Large intestine (tissue), 3 donors: ENCODE data around the gene RET. TPM values are rescaled to one million over a fixed set of nuclear protein-coding genes. Genes with fewer than 3 reads are reported as not detected.
A peak's percentile ranks its signal among the peaks of the same experiment; 100 is the strongest.

Experiments
- DNase-seq, 2 donors: peaks; one replicate each; pipeline versions ENCODE4 v3.0.0 to v3.0.0-alpha.2; 2013
- H3K27ac ChIP-seq: one replicate; pipeline ENCODE4 v1.5.1; 2013; ENCODE audit warnings: low read length
- H3K27me3 ChIP-seq: 2 replicates; pipeline ENCODE4 v1.6.1; 2013; ENCODE audit warnings: low read length; ENCODE audit not compliant: control insufficient read depth, insufficient read depth
- H3K36me3 ChIP-seq: 2 replicates; pipeline ENCODE4 v1.6.1; 2013; ENCODE audit warnings: low read length; ENCODE audit not compliant: control insufficient read depth, insufficient read depth
- H3K4me1 ChIP-seq: one replicate; pipeline ENCODE4 v1.6.1; 2013; ENCODE audit warnings: low read length; ENCODE audit not compliant: control insufficient read depth, insufficient read depth
- H3K4me3 ChIP-seq: one replicate; pipeline ENCODE4 v1.5.1; 2013; ENCODE audit warnings: low read length
- H3K9me3 ChIP-seq: one replicate; pipeline ENCODE4 v1.6.1; 2013; ENCODE audit warnings: mild to moderate bottlenecking, low read depth, low read length, moderate library complexity; ENCODE audit not compliant: control insufficient read depth
- WGBS: methylation state at CpG from one replicate; pipeline ENCODE4 v1.1.5; 2013; ENCODE audit warnings: low lambda C conversion rate; ENCODE audit not compliant: insufficient coverage; 5-methylcytosine and 5-hydroxymethylcytosine counted together
- polyA plus RNA-seq: library from polyadenylated mRNA; unstranded; fragments of 120-200 nt; gene quantifications from one replicate; pipeline ENCODE4 v1.2.1, GENCODE V29; 2013

RET gene
- polyA plus RNA-seq, 1 donor = 20.1 TPM

- WGBS = no CpG with 5 or more reads among the region's 6 CpGs
- peaks cover 2% of the 10 kb centered on the region for H3K27me3 ChIP-seq
- H3K9me3 ChIP-seq = no peaks in the 10 kb centered on the region
- no peak for DNase-seq
- no peaks in the 10 kb centered on the region for H3K36me3 ChIP-seq
- no peak overlapping the region for H3K27ac ChIP-seq
- no peak overlapping the region for H3K4me3 ChIP-seq
- H3K4me1 ChIP-seq = peaks cover 7% of the 10 kb centered on the region
These were observed 52.3 kb downstream of the RET start for GRCh38 chr10:43128958-43129706.

GRCh38 chr10:43130770-43131171 lies 53.9 kb downstream of the RET start:
- Histone ChIP-seq H3K27me3 (peaks cover 2% of the 10 kb centered on the region), H3K36me3 (no peaks in the 10 kb centered on the region), H3K4me1 (peaks cover 7% of the 10 kb centered on the region), H3K9me3 (no peaks in the 10 kb centered on the region), H3K27ac (no peak overlapping the region), H3K4me3 (no peak overlapping the region)
- WGBS = no CpG with 5 or more reads among the region's 18 CpGs
- DNase-seq = no peak

- peaks cover 2% of the 10 kb centered on the region for H3K27me3 ChIP-seq
- no peak overlapping the region for H3K4me3 ChIP-seq
- 35% methylated on average over 7 of the region's 11 CpGs for WGBS
- H3K27ac ChIP-seq = no peak overlapping the region
- peak in 1 of 2 donors; percentile 39 for DNase-seq
- H3K4me1 ChIP-seq = peaks cover 7% of the 10 kb centered on the region
- no peaks in the 10 kb centered on the region for H3K9me3 ChIP-seq
- H3K36me3 ChIP-seq = no peaks in the 10 kb centered on the region
These were observed 54.4 kb downstream of the RET start for GRCh38 chr10:43131256-43131655.

- H3K36me3 ChIP-seq = no peaks in the 10 kb centered on the region
- WGBS = no CpG with 5 or more reads among the region's 6 CpGs
These were observed 55.0 kb downstream of the RET start for GRCh38 chr10:43131906-43132305.

GRCh38 chr10:43132867-43133787 lies 56.3 kb downstream of the RET start:
- WGBS = 100% methylated on average over 1 of the region's 3 CpGs
- Histone ChIP-seq H3K27ac (no peak overlapping the region), H3K27me3 (peaks cover 2% of the 10 kb centered on the region), H3K36me3 (no peaks in the 10 kb centered on the region), H3K4me1 (peaks cover 7% of the 10 kb centered on the region), H3K4me3 (no peak overlapping the region), H3K9me3 (no peaks in the 10 kb centered on the region)
- no peak for DNase-seq

More at GRCh38 chr10:43131906-43132305, 55.0 kb downstream of the RET start:
- DNase-seq = no peak
- H3K27me3 ChIP-seq = peaks cover 2% of the 10 kb centered on the region
- no peaks in the 10 kb centered on the region for H3K9me3 ChIP-seq
- H3K4me1 ChIP-seq = peaks cover 7% of the 10 kb centered on the region
- no peak overlapping the region for H3K4me3 ChIP-seq
- no peak overlapping the region for H3K27ac ChIP-seq

- H3K4me1 ChIP-seq = peaks cover 7% of the 10 kb centered on the region
- no peaks in the 10 kb centered on the region for H3K9me3 ChIP-seq
- DNase-seq = no peak
- no CpG with 5 or more reads among the region's 5 CpGs for WGBS
- peaks cover 1% of the 10 kb centered on the region for H3K27me3 ChIP-seq
- H3K4me3 ChIP-seq = no peak overlapping the region
- H3K36me3 ChIP-seq = no peaks in the 10 kb centered on the region
- no peak overlapping the region for H3K27ac ChIP-seq
These were observed 57.4 kb downstream of the RET start for GRCh38 chr10:43134126-43134905.

- no peak overlapping the region for H3K27ac ChIP-seq
These were observed 58.2 kb downstream of the RET start for GRCh38 chr10:43135064-43135463.

GRCh38 chr10:43135656-43136055 lies 58.8 kb downstream of the RET start:
- Histone ChIP-seq H3K27ac (no peak overlapping the region), H3K27me3 (no peaks in the 10 kb centered on the region), H3K4me3 (no peak overlapping the region), H3K9me3 (no peaks in the 10 kb centered on the region), H3K4me1 (peaks cover 7% of the 10 kb centered on the region), H3K36me3 (no peaks in the 10 kb centered on the region)
- no peak for DNase-seq
- 100% methylated on average over 1 of the region's 2 CpGs for WGBS

More at GRCh38 chr10:43135064-43135463, 58.2 kb downstream of the RET start:
- Histone ChIP-seq H3K36me3 (no peaks in the 10 kb centered on the region), H3K27me3 (no peaks in the 10 kb centered on the region), H3K4me1 (peaks cover 7% of the 10 kb centered on the region), H3K9me3 (no peaks in the 10 kb centered on the region), H3K4me3 (no peak overlapping the region)
- no CpG with 5 or more reads among the region's 5 CpGs for WGBS
- no peak for DNase-seq

GRCh38 chr10:43136432-43136831 lies 59.6 kb downstream of the RET start:
- H3K4me1 ChIP-seq = peaks cover 7% of the 10 kb centered on the region
- no peaks in the 10 kb centered on the region for H3K27me3 ChIP-seq
- no peaks in the 10 kb centered on the region for H3K36me3 ChIP-seq
- no peak overlapping the region for H3K4me3 ChIP-seq
- H3K9me3 ChIP-seq = no peaks in the 10 kb centered on the region
- WGBS = no CpG with 5 or more reads among the region's 5 CpGs
- DNase-seq = no peak
- H3K27ac ChIP-seq = no peak overlapping the region
